Glutamatergic neuron (in vitro differentiated cells): ENCODE measurements around the gene TEP1. TPM values are rescaled to one million over a fixed set of nuclear protein-coding genes. Genes with fewer than 3 reads are reported as not detected.

Experiments
- DNase-seq: peaks from one replicate; pipeline ENCODE4 v3.0.0; 2022
- H3K27ac Mint-ChIP-seq: one replicate; pipeline ENCODE4 v1.8.0; 2020; ENCODE audit warnings: mild to moderate bottlenecking, mixed read lengths, inconsistent platforms; ENCODE audit not compliant: unreplicated experiment
- H3K27me3 Mint-ChIP-seq: one replicate; pipeline ENCODE4 v1.8.0; 2020; ENCODE audit warnings: mild to moderate bottlenecking, moderate library complexity, mixed read lengths, inconsistent platforms; ENCODE audit not compliant: unreplicated experiment
- H3K36me3 Mint-ChIP-seq: one replicate; pipeline ENCODE4 v1.8.0; 2020; ENCODE audit warnings: mild to moderate bottlenecking, mixed read lengths, inconsistent platforms; ENCODE audit not compliant: unreplicated experiment
- H3K4me1 Mint-ChIP-seq: one replicate; pipeline ENCODE4 v1.8.0; 2020; ENCODE audit warnings: mild to moderate bottlenecking, low read depth, mixed read lengths, inconsistent platforms; ENCODE audit not compliant: unreplicated experiment
- H3K4me3 Mint-ChIP-seq: one replicate; pipeline ENCODE4 v1.8.0; 2020; ENCODE audit warnings: mild to moderate bottlenecking, mixed read lengths, inconsistent platforms; ENCODE audit not compliant: unreplicated experiment
- H3K9me3 Mint-ChIP-seq: one replicate; pipeline ENCODE4 v1.8.0; 2020; ENCODE audit warnings: mild to moderate bottlenecking, moderate library complexity, mixed read lengths, inconsistent platforms; ENCODE audit not compliant: unreplicated experiment
- CTCF ChIP-seq: fragments of 200-600 bp; sonication (generic); IDR thresholded peaks from one replicate; pipeline ENCODE4 v1.5.0; 2021; ENCODE audit not compliant: partially characterized antibody, unreplicated experiment
- total RNA-seq: library from RNA; stranded (reverse); fragmentation: NEBNext Ultra II Directional; extraction: Animal tissue kit (Norgen Biotek cat#: 25700); gene quantifications from one replicate; pipeline ENCODE4 v1.2.1, GENCODE V29; 2021; ENCODE audit not compliant: unreplicated experiment

TEP1 gene
- total RNA-seq, 1 donor from 2014 or later: 22.7 TPM

GRCh38 chr14:20356422-20356821 lies 56.9 kb downstream of the TEP1 start:
- Mint-ChIP-seq H3K9me3 (no peaks in the 10 kb centered on the region), H3K36me3 (no peaks in the 10 kb centered on the region), H3K27me3 (no peaks in the 10 kb centered on the region), H3K27ac (no peak overlapping the region), H3K4me1 (no peaks in the 10 kb centered on the region), H3K4me3 (no peak overlapping the region)
- DNase-seq: no peak
- TF ChIP-seq CTCF: no peak

DNA sequence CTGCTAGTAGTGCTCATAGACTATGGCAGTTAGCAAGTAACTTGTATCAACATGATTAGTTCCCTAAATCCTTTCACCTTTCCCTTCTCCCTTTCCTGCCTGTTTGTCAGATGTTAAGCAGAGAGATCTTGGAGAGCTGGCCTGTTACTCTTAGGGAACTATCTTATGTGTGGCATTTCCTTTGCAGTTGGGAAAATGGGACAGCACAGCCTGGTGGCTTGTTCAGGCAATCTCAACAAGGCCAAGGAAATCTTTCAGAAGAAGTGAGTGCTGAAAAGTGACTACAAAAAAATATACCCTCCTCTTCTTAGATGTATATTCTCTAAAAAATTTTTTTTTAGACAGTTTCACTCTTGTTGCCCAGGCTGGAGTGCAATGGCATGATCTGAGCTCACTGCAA lies 62.4 kb downstream of the TEP1 start:
- no peak for DNase-seq
- H3K4me3 Mint-ChIP-seq: no peak overlapping the region
- no peak for TF ChIP-seq CTCF
- no peaks in the 10 kb centered on the region for H3K9me3 Mint-ChIP-seq
- H3K27ac Mint-ChIP-seq: no peak overlapping the region
- H3K4me1 Mint-ChIP-seq: no peaks in the 10 kb centered on the region
- no peaks in the 10 kb centered on the region for H3K36me3 Mint-ChIP-seq
- H3K27me3 Mint-ChIP-seq: no peaks in the 10 kb centered on the region

- no peak overlapping the region for H3K27ac Mint-ChIP-seq
- no peaks in the 10 kb centered on the region for H3K4me1 Mint-ChIP-seq
- no peaks in the 10 kb centered on the region for H3K36me3 Mint-ChIP-seq
- no peak for DNase-seq
- no peaks in the 10 kb centered on the region for H3K27me3 Mint-ChIP-seq
- no peak overlapping the region for H3K4me3 Mint-ChIP-seq
- no peaks in the 10 kb centered on the region for H3K9me3 Mint-ChIP-seq
- no peak for TF ChIP-seq CTCF
Observed at GRCh38 chr14:20350282-20350681, 63.0 kb downstream of the TEP1 start.

DNA sequence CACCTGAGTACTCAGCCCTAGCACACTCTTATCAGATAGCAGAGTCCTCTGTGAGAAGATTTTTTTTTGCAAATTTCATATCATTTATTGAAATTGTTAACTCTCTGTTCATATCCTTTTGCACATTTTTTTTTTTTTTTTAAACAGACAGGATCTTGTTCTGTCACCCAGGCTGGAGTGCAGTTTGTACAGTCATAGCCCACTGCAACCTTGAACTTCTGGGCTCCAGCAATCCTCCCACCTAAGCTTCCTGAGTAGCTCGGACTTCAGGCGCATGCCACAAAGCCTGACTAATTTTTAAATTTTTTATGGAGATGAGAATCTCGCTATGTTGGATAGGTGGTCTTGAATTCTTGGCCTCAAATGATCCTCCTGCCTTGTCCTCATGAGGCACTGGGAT lies 65.6 kb downstream of the TEP1 start:
- Mint-ChIP-seq H3K4me3 (no peak overlapping the region), H3K4me1 (peaks cover 2% of the 10 kb centered on the region), H3K27ac (no peak overlapping the region), H3K36me3 (no peaks in the 10 kb centered on the region), H3K9me3 (peaks cover 7% of the 10 kb centered on the region), H3K27me3 (peaks cover 7% of the 10 kb centered on the region)
- TF ChIP-seq CTCF: no peak
- DNase-seq: no peak

- no peak for TF ChIP-seq CTCF
- Mint-ChIP-seq H3K4me3 (no peak overlapping the region), H3K36me3 (no peaks in the 10 kb centered on the region), H3K27ac (no peak overlapping the region), H3K27me3 (peaks cover 11% of the 10 kb centered on the region), H3K9me3 (peaks cover 7% of the 10 kb centered on the region), H3K4me1 (peaks cover 2% of the 10 kb centered on the region)
- DNase-seq: no peak
Observed at GRCh38 chr14:20346713-20347112, 66.6 kb downstream of the TEP1 start.
